Astrocyte of the spinal cord (primary cell): ENCODE results near the gene VAPB.

Experiments used
- DNase-seq: peaks from one replicate; pipeline ENCODE4 v3.0.0; 2011; ENCODE audit warnings: low read depth, low spot score
- H3K4me3 ChIP-seq: 2 replicates; pipeline ENCODE4 v1.5.1; 2011; ENCODE audit warnings: low read depth, mild to moderate bottlenecking, low read length, moderate library complexity
- in situ Hi-C: cut with HindIII; loops from 2 replicates; pipeline ENCODE4 v1.10.0; 2017; ENCODE audit warnings: low sequenced_read_pairs
- TF ChIP-seq, protein P1 (sequence below): IDR thresholded peaks from 2 replicates; pipeline ENCODE4 v1.5.1; 2012; ENCODE audit warnings: low read depth, mild to moderate bottlenecking, low read length, inconsistent platforms

The VAPB gene

DNA sequence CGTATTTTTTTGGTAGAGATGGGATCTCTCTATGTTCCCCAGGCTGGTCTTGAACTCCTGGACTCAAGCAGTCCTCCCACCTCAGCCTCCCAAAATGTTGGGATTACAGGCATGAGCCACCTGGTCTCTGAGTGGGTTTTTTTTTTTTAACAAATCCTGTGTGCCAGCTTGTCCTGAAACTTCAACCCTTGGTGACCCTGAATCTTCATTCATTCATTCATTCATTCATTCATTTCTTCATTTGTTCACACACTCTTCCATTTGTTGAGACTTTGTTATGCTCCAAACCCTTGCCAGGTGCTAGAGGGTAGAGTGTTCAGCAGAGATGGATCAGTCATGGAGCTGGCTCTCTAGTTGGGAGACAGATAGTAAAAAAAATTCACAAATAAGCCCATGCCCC lies 12.0 kb upstream of the VAPB start:
- in situ Hi-C loops: no loop called here
- TF ChIP-seq, protein P1, sequence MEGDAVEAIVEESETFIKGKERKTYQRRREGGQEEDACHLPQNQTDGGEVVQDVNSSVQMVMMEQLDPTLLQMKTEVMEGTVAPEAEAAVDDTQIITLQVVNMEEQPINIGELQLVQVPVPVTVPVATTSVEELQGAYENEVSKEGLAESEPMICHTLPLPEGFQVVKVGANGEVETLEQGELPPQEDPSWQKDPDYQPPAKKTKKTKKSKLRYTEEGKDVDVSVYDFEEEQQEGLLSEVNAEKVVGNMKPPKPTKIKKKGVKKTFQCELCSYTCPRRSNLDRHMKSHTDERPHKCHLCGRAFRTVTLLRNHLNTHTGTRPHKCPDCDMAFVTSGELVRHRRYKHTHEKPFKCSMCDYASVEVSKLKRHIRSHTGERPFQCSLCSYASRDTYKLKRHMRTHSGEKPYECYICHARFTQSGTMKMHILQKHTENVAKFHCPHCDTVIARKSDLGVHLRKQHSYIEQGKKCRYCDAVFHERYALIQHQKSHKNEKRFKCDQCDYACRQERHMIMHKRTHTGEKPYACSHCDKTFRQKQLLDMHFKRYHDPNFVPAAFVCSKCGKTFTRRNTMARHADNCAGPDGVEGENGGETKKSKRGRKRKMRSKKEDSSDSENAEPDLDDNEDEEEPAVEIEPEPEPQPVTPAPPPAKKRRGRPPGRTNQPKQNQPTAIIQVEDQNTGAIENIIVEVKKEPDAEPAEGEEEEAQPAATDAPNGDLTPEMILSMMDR: no peak

DNA sequence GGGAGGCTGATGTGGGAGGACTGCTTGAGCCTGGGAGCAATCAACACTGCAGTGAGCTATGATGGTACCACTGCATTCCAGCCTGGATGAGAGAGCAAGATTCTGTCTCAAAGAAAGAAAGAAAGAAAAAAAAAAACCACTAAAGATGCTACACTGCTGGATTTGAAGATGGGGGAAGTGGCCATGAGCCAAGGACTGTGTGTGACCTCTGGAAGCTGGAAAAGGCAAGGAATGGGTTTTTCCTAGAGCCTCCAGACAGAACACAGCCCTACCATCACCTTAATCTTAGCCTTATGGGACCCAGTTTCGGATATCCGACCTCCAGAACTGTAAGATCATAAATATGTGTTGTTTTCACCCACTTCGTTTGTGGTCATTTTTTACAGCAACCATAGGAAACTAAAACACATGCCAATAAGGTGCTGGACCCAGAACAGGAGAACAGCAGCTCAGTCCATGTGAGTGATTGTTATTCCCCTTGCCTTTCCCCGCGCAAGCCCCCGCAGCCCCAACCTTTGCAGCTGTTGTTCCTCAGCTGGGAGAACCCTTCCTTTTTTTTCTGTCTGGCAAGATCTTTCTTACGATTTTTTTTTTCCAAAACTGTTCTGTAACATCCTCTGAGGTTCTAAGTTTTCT lies 11.1 kb upstream of the VAPB start:
- in situ Hi-C loops: no loop called here
- DNase-seq: no peak
- TF ChIP-seq, protein P1: no peak
- no peak overlapping the region for H3K4me3 ChIP-seq

More for the DNA sequence above, 12.0 kb upstream of the VAPB start:
- DNase-seq: no peak
- no peak overlapping the region for H3K4me3 ChIP-seq

DNA sequence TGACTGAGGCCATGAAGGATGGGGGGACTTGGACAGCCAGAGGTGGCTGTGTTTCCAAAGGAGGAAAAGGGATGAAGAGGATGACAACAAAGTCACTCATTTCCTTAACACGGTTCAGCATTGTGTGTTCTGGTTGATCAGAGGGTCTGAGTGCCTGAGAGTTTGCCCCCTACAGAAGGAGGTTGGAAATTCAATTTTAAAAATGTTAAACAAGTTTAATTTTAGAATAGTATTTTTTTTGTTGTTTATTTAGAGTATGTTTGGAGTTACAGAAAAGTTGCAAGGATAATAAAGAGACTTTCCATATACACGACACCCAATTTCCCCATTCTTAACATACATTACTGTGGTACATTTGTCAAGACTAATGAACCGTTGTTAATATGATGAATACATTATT lies 10.3 kb upstream of the VAPB start:
- TF ChIP-seq, protein P1: peak; percentile 25
- DNase-seq: no peak
- in situ Hi-C loops: no loop called here
- no peak overlapping the region for H3K4me3 ChIP-seq

DNA sequence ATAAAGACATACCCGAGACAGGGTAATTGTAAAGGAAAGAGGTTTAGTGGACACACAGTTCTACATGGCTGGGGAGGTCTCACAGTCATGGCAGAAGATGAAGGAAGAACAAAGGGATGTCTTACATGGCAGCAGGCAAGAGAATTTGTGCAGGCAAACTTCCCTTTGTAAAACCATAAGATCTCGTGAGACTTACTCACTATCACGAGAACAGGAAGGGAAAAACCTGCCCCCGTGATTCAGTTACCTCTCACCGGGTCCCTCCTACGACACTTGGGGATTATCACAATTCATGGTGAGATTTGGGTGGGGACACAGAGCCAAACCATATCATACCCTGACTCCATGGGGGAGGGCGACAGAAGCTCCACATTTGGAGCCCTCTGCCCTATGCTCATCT lies 7.4 kb upstream of the VAPB start:
- DNase-seq: no peak
- TF ChIP-seq, protein P1: no peak
- no peak overlapping the region for H3K4me3 ChIP-seq
- in situ Hi-C loops: no loop called here

DNA sequence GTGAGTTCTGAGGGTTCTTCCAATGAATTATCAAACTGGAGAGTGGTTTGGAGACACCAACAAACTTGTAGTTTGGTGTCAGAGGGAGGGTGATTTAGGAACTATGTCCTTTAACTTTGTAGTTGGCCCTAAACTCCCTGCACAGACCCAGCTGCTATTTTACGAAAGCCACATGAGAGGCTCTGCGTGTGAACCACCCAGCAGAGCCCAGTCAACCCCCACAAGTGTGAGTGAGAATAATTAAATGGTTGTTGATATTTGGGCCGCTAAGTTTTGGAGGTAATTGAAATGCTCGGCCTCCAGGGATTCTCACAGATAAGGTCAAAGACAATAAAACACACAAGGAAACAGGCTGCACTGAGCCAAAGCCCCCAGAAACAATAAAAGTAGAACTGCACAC lies 6.9 kb upstream of the VAPB start:
- no peak overlapping the region for H3K4me3 ChIP-seq
- no peak for DNase-seq
- in situ Hi-C loops: no loop called here
- TF ChIP-seq, protein P1: no peak

DNA sequence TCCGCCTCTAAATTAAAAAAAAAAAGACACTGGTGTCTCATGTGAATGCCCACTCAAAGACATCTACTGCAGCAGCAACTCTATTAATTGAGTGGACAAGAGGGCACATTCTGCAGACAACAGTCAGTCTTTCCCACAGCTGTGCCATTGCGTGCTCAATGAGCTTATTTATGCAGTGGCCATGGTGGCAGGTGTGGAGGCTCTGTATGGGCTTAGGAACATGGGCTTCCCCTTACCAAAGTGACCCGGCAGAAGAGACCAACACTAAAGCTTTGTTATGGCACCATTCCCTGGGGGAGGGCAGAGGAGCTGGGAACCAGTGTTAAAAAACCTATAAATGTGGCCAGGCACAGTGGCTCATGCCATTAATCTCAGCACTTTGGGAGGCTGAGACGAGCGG lies 4.2 kb upstream of the VAPB start:
- H3K4me3 ChIP-seq: no peak overlapping the region
- in situ Hi-C loops: no loop called here
- no peak for DNase-seq
- TF ChIP-seq, protein P1: no peak

DNA sequence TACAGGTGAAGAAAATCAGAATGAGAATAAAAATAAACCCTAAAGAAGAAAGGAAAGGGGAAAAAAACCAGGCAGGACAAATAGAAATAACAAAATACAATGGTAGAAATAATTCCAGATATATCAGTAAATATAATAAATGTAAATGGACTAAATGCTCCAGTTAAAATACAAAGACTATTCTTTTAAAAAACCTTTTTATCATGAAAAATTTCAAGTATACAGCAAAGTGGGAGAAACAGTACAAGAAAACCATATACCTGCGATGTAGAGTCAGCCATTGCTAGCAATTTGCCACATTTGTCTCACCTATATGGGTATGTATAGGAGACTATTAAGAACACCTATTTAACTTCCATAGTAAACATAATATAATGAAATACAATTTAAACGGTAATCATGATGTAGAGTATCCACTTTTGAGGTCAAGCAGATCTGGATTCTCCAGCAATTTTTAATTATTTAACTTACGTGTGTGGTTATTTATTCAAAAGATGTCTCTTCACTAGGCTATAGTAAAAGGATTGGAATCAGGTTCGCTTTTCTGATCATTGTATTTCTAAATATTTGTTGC lies 914 bp upstream of the VAPB start:
- TF ChIP-seq, protein P1: no peak
- in situ Hi-C loops: no loop called here
- no peak for DNase-seq
- no peak overlapping the region for H3K4me3 ChIP-seq
